ENCODE measurements around the gene MYBPH. TPM values are rescaled to one million over a fixed set of nuclear protein-coding genes. Genes with fewer than 3 reads are reported as not detected.

Gene MYBPH
- total and polyA plus RNA-seq, 2 experiments from 2014 or later: not detected

GRCh38 chr1:203145321-203146041 lies 30.1 kb downstream of the MYBPH start (continued):
- no peak for TF ChIP-seq CREB1 (CRISPR knock-in tag; IDR thresholded peaks at IDR 0.05; ENCODE audit: low read depth)
- TF ChIP-seq REST (IDR thresholded peaks at IDR 0.05; ENCODE audit: unreplicated experiment): no peak

GRCh38 chr1:203144661-203145060 lies 31.0 kb downstream of the MYBPH start:
- Histone ChIP-seq H3K79me2 (replicated peaks; ENCODE audit: insufficient read depth) (no peaks in the 10 kb centered on the region), H3K4me1 (ENCODE audit: insufficient read depth) (peaks cover 28% of the 10 kb centered on the region), H3K4me3 (no peak overlapping the region), H3K4me2 (no peak overlapping the region), H4K20me1 (replicated peaks; ENCODE audit: insufficient read depth) (no peaks in the 10 kb centered on the region), H3F3A (replicated peaks; ENCODE audit: low read depth) (no peaks in the 10 kb centered on the region), H3K9me2 (ENCODE audit: insufficient read depth) (no peaks in the 10 kb centered on the region), H3K36me3 (ENCODE audit: insufficient read depth) (no peaks in the 10 kb centered on the region), H3K27me3 (ENCODE audit: insufficient read depth) (no peaks in the 10 kb centered on the region), H3K27ac (ENCODE audit: low read depth) (no peak overlapping the region), H2AFZ (no peak overlapping the region)
- H3K4me1 Mint-ChIP-seq: peaks cover 46% of the 10 kb centered on the region
- H3K4me3 Mint-ChIP-seq: no peak overlapping the region
- no peak overlapping the region for H3K27ac Mint-ChIP-seq
- no peaks in the 10 kb centered on the region for H3K36me3 Mint-ChIP-seq (ENCODE audit: low read depth)
- TF ChIP-seq JUNB (IDR thresholded peaks at IDR 0.05; ENCODE audit: unreplicated experiment) (no peak), REST (IDR thresholded peaks at IDR 0.05; ENCODE audit: unreplicated experiment) (no peak), NANOG (IDR thresholded peaks at IDR 0.05; ENCODE audit: borderline replicate concordance) (no peak), EZH2 (IDR thresholded peaks at IDR 0.05; ENCODE audit: low read depth, unreplicated experiment) (no peak), EZH2phosphoT487 (IDR thresholded peaks at IDR 0.05; ENCODE audit: unreplicated experiment) (no peak), ZNF331 (CRISPR knock-in tag; IDR thresholded peaks at IDR 0.05; ENCODE audit: low read depth) (no peak), ETS1 (IDR thresholded peaks at IDR 0.05) (no peak)
- peaks cover 2% of the 10 kb centered on the region; the same call in 1 of the 3 replicates for H3K9me3 Mint-ChIP-seq
- ATAC-seq: no peak
- no peak for DNase-seq (ENCODE audit: low spot score)
- H3K27me3 Mint-ChIP-seq (ENCODE audit: insufficient read depth, low read depth, poor library complexity): peaks cover 14% of the 10 kb centered on the region
